GM12878 (cell line): Measurements from ENCODE around the gene MAGI2. TPM values are rescaled to one million over a fixed set of nuclear protein-coding genes. Genes with fewer than 3 reads are reported as not detected.

ENCODE experiments used
- ATAC-seq: fragments of 200-7000 bp; cut with Tn5 transposase; 3 replicates; pipeline ENCODE4 v1.9.1; 2020; ENCODE audit warnings: mild to moderate bottlenecking, moderate library complexity
- BruUV-seq: library from RNA; stranded (reverse); fragments of 400-500 nt; replicated peaks from 2 replicates; lab custom pipeline; 2021; lab: Mats Ljungman, UMichigan
- CTCF ChIA-PET: fragments of 300-600 bp; sonication (Branson Sonifier 250); formaldehyde crosslinking; extraction: SDS; loops from one replicate; lab custom pipeline; 2021; ENCODE audit warnings: inconsistent platforms; lab: Yijun Ruan, JAX
- POLR2A ChIA-PET: fragments of 350-600 bp; formaldehyde crosslinking; extraction: SDS; loops from one replicate; lab custom pipeline; 2021; ENCODE audit warnings: inconsistent platforms; lab: Charles Lee
- RAD21 ChIA-PET: fragments of 300-600 bp; sonication (Branson Sonifier 250); formaldehyde crosslinking; loops from one replicate; lab custom pipeline; 2023; ENCODE audit warnings: antibody characterized with exemption; ENCODE audit not compliant: unreplicated experiment; lab: Charles Lee
- SMC1A ChIA-PET: fragments of 300-600 bp; sonication (Branson Sonifier 250); formaldehyde crosslinking; loops from one replicate; lab custom pipeline; 2023; ENCODE audit not compliant: unreplicated experiment, uncharacterized antibody; lab: Charles Lee
- DNase-seq: peaks from one replicate; pipeline ENCODE4 v3.0.0-alpha.2; 2011; ENCODE audit warnings: low read depth, low spot score
- FAIRE-seq: peaks from 3 replicates; lab custom pipeline; 2011; peaks lifted over from hg19 to GRCh38; lab: Jason Lieb, UNC
- H2AFZ ChIP-seq: 2 replicates; pipeline ENCODE4 v1.6.0; 2011; ENCODE audit warnings: low read depth, low read length, control low read depth; ENCODE audit not compliant: control insufficient read depth
- H3K27ac ChIP-seq: 2 replicates; pipeline ENCODE4 v1.5.1; 2011; ENCODE audit warnings: control low read depth; ENCODE audit not compliant: control insufficient read depth, insufficient read depth
- H3K27me3 ChIP-seq, 2 experiments: replicated peaks in 1 of 2; 2 replicates each; pipeline versions ENCODE4 v1.6.0 to v1.6.1; 2011; ENCODE audit warnings: low read length in 1 of 2; ENCODE audit not compliant: control insufficient read depth in 2 of 2, insufficient read depth in 2 of 2
- H3K36me3 ChIP-seq, 2 experiments: 2 replicates each; pipeline ENCODE4 v1.5.1; 2011; ENCODE audit warnings: low read length in 1 of 2; ENCODE audit not compliant: control insufficient read depth in 2 of 2, insufficient read depth in 2 of 2
- H3K4me1 ChIP-seq: 2 replicates; pipeline ENCODE4 v1.6.1; 2011; ENCODE audit warnings: mild to moderate bottlenecking, low read length, moderate library complexity, mixed read lengths; ENCODE audit not compliant: control insufficient read depth, insufficient read depth
- H3K4me2 ChIP-seq: 2 replicates; pipeline ENCODE4 v1.6.0; 2011; ENCODE audit warnings: control low read depth; ENCODE audit not compliant: control insufficient read depth, insufficient read depth
- H3K4me3 ChIP-seq: fragments of 200-600 bp; sonication (generic); 2 replicates; pipeline ENCODE4 v1.5.1; 2016
- H3K79me2 ChIP-seq: 2 replicates; pipeline ENCODE4 v1.6.0; 2011; ENCODE audit warnings: low read length; ENCODE audit not compliant: control insufficient read depth, insufficient read depth
- H3K9ac ChIP-seq: 2 replicates; pipeline ENCODE4 v1.8.0; 2011; ENCODE audit warnings: low read length, control low read depth, mixed read lengths; ENCODE audit not compliant: control insufficient read depth, insufficient read depth
- H3K9me3 ChIP-seq: replicated peaks from 3 replicates; pipeline ENCODE4 v1.5.1; 2011; ENCODE audit warnings: mild to moderate bottlenecking, low read length; ENCODE audit not compliant: control insufficient read depth, insufficient read depth
- H4K20me1 ChIP-seq: 2 replicates; pipeline ENCODE4 v1.6.0; 2011; ENCODE audit not compliant: control insufficient read depth, insufficient read depth
- BRCA1 ChIP-seq: IDR thresholded peaks from 2 replicates; pipeline ENCODE4 v1.6.1; 2011; ENCODE audit warnings: low read depth, low read length, improper control_type of control experiment
- CHD2 ChIP-seq: IDR thresholded peaks from 2 replicates; pipeline ENCODE4 v1.6.1; 2011; ENCODE audit warnings: low read depth, low read length, improper control_type of control experiment, borderline replicate concordance
- E4F1 ChIP-seq: fragments of 450-650 bp; IDR thresholded peaks from 2 replicates; pipeline ENCODE4 v1.6.1; 2018; ENCODE audit warnings: borderline replicate concordance, mild to moderate bottlenecking; ENCODE audit not compliant: partially characterized antibody
- FOS ChIP-seq: IDR thresholded peaks from 3 replicates; pipeline ENCODE4 v1.6.1; 2011; ENCODE audit warnings: borderline replicate concordance; ENCODE audit not compliant: insufficient read length; ENCODE audit errors: extremely low read depth
- HDAC6 ChIP-seq: fragments of 200-600 bp; sonication (generic); IDR thresholded peaks from one replicate; pipeline ENCODE4 v1.8.0; 2017; ENCODE audit warnings: antibody characterized with exemption; ENCODE audit not compliant: unreplicated experiment
- IRF5 ChIP-seq: fragments of 450-650 bp; IDR thresholded peaks from 2 replicates; pipeline ENCODE4 v1.6.1; 2017; ENCODE audit warnings: borderline replicate concordance
- MTA2 ChIP-seq: fragments of 450-650 bp; IDR thresholded peaks from 2 replicates; pipeline ENCODE4 v1.6.1; 2016; ENCODE audit warnings: low read depth, mild to moderate bottlenecking, moderate library complexity
- NR2F1 ChIP-seq: fragments of 450-650 bp; conservative IDR thresholded peaks from 2 replicates; pipeline ENCODE4 v1.6.1; 2017; ENCODE audit warnings: mild to moderate bottlenecking
- SIX5 ChIP-seq: IDR thresholded peaks from 2 replicates; pipeline ENCODE4 v1.6.1; 2011; ENCODE audit warnings: mild to moderate bottlenecking, low read depth, low read length, moderate library complexity; ENCODE audit not compliant: severe bottlenecking
- ZBTB4 ChIP-seq: fragments of 450-650 bp; formaldehyde crosslinking; IDR thresholded peaks from 2 replicates; pipeline ENCODE4 v1.4.0; 2022; ENCODE audit warnings: mild to moderate bottlenecking, moderate library complexity
- WGBS: methylation state at CpG from one replicate; pipeline ENCODE4 v1.1.6; 2016; ENCODE audit warnings: low lambda C conversion rate; ENCODE audit not compliant: insufficient replicate concordance, insufficient coverage; ENCODE audit errors: missing lambda C conversion rate; 5-methylcytosine and 5-hydroxymethylcytosine counted together
- in situ Hi-C: fragments of 300-500 bp; cut with MboI; formaldehyde crosslinking; loops from 9 replicates; pipeline ENCODE4 v1.14.3; 2018; ENCODE audit warnings: mixed read lengths
- intact Hi-C: fragments of 100-400 bp; cut with micrococcal nuclease; formaldehyde crosslinking; loops from one replicate; pipeline ENCODE4 v1.14.2; 2022; ENCODE audit not compliant: unreplicated experiment
- polyA plus RNA-seq, 11 experiments: library from polyadenylated mRNA; depleted of rRNA in 4 of 11; unstranded in 6 of 11; stranded (reverse) in 5 of 11; fragments of >200 nt; fragmentation: Nextera tagmentation in 4 of 11; fragmentation: Illumina TruSeq in 1 of 11; extraction: Ambion mirVana in 4 of 11; extraction: Trizol in 1 of 11; gene quantifications; 1 replicate in 1 of 11; 2 replicates in 10 of 11; pipeline versions ENCODE4 v1.2.1 to v1.2.3, GENCODE V29; 2011 to 2016; ENCODE audit warnings: inconsistent platforms in 2 of 11, missing spikeins in 2 of 11, low read depth in 1 of 11
- total RNA-seq, 4 experiments: library from RNA; depleted of rRNA in 3 of 4; stranded (reverse); fragments of >200 nt in 3 of 4; fragmentation: Illumina TruSeq in 1 of 4; extraction: Trizol in 1 of 4; gene quantifications; 2 replicates each; pipeline versions ENCODE4 v1.2.1 to v1.2.3, GENCODE V29; 2013 to 2021

Gene MAGI2
- total and polyA plus RNA-seq, 10 of the 15 experiments (the other 5 are each of a cell fraction or from before 2014, with no cell fraction given): 0.01 to 0.31 (median 0.05) TPM; not detected in 2

- Histone ChIP-seq H3K9ac (no peak overlapping the region), H3K4me1 (no peaks in the 10 kb centered on the region), H2AFZ (no peak overlapping the region), H4K20me1 (no peaks in the 10 kb centered on the region), H3K9me3 (no peaks in the 10 kb centered on the region), H3K27ac (no peak overlapping the region), H3K36me3 (no peaks in the 10 kb centered on the region), H3K79me2 (no peaks in the 10 kb centered on the region), H3K4me3 (no peak overlapping the region), H3K4me2 (no peak overlapping the region), H3K27me3 (peaks cover 0 to 8% of the 10 kb centered on the region in 2 experiments; a peak in 1 of 4 replicates)
- BruUV-seq: no TSS peak
- SMC1A ChIA-PET: interaction anchor here (1.5 kb wide), 1 partner anchor 8 kb away, joined by 5 read pairs; no protein-coding TSS in a partner anchor
- POLR2A ChIA-PET: no interaction called here
- FAIRE-seq (no peak), DNase-seq (no peak), ATAC-seq (no peak)
- WGBS: 45% methylated on average over 2 of the region's 2 CpGs
- in situ Hi-C loops (no loop called here), intact Hi-C loops (no loop called here)
- CTCF ChIA-PET: no interaction called here
- RAD21 ChIA-PET: no interaction called here
- no peak for TF ChIP-seq FOS
- no peak for TF ChIP-seq CHD2
- TF ChIP-seq HDAC6: no peak
- TF ChIP-seq SIX5: no peak
- TF ChIP-seq E4F1: no peak
- no peak for TF ChIP-seq ZBTB4 (CRISPR knock-in tag)
- no peak for TF ChIP-seq NR2F1
- no peak for TF ChIP-seq IRF5
- no peak for TF ChIP-seq MTA2
- TF ChIP-seq BRCA1: no peak
Measured at GRCh38 chr7:78168865-78169264, 1284.6 kb downstream of the MAGI2 start.
